Nephron progenitor cell (in vitro differentiated cells): ENCODE measurements around the gene PRIMPOL.

Source experiments
- DNase-seq: peaks from one replicate; pipeline ENCODE4 v3.0.0; 2021
- H3K27ac Mint-ChIP-seq: 2 replicates; pipeline ENCODE4 v1.8.0; 2021; ENCODE audit warnings: mild to moderate bottlenecking, moderate library complexity, mixed read lengths
- H3K27me3 Mint-ChIP-seq: 2 replicates; pipeline ENCODE4 v1.8.0; 2021; ENCODE audit warnings: mild to moderate bottlenecking, low read depth, mixed read lengths; ENCODE audit not compliant: poor library complexity
- H3K36me3 Mint-ChIP-seq: 2 replicates; pipeline ENCODE4 v1.8.0; 2021; ENCODE audit warnings: low read depth, mixed read lengths
- H3K4me1 Mint-ChIP-seq: 2 replicates; pipeline ENCODE4 v1.8.0; 2021; ENCODE audit warnings: mixed read lengths
- H3K4me3 Mint-ChIP-seq: 2 replicates; pipeline ENCODE4 v1.8.0; 2021; ENCODE audit warnings: mild to moderate bottlenecking, moderate library complexity, mixed read lengths
- H3K9me3 Mint-ChIP-seq: 2 replicates; pipeline ENCODE4 v1.8.0; 2021; ENCODE audit warnings: mild to moderate bottlenecking, moderate library complexity, mixed read lengths
- CTCF ChIP-seq: fragments of 200-600 bp; sonication (generic); IDR thresholded peaks from 2 replicates; pipeline ENCODE4 v1.5.0; 2021; ENCODE audit warnings: antibody characterized with exemption

PRIMPOL gene

GRCh38 chr4:184727430-184727829, 77.9 kb downstream of the PRIMPOL start:
- no peaks in the 10 kb centered on the region for H3K9me3 Mint-ChIP-seq

GRCh38 chr4:184728858-184729257, 79.3 kb downstream of the PRIMPOL start:
- Mint-ChIP-seq H3K27ac (no peak overlapping the region), H3K4me1 (peaks cover 31% of the 10 kb centered on the region), H3K4me3 (no peak overlapping the region), H3K36me3 (peaks cover 62% of the 10 kb centered on the region), H3K9me3 (no peaks in the 10 kb centered on the region), H3K27me3 (no peaks in the 10 kb centered on the region)
- DNase-seq, result no peak
- TF ChIP-seq CTCF, result no peak

More at GRCh38 chr4:184727430-184727829, 77.9 kb downstream of the PRIMPOL start:
- Mint-ChIP-seq H3K27me3 (no peaks in the 10 kb centered on the region), H3K36me3 (peaks cover 75% of the 10 kb centered on the region), H3K27ac (no peak overlapping the region), H3K4me3 (no peak overlapping the region), H3K4me1 (peaks cover 22% of the 10 kb centered on the region)
- DNase-seq, result no peak
- TF ChIP-seq CTCF, result no peak

- Mint-ChIP-seq H3K27ac (no peak overlapping the region), H3K27me3 (peaks cover 4% of the 10 kb centered on the region), H3K4me1 (peaks cover 38% of the 10 kb centered on the region), H3K36me3 (peaks cover 54% of the 10 kb centered on the region), H3K9me3 (no peaks in the 10 kb centered on the region), H3K4me3 (no peak overlapping the region)
- DNase-seq, result no peak
- TF ChIP-seq CTCF, result no peak
Measured at GRCh38 chr4:184729946-184730345, 80.4 kb downstream of the PRIMPOL start.

- Mint-ChIP-seq H3K27ac (no peak overlapping the region), H3K4me1 (peaks cover 42% of the 10 kb centered on the region), H3K36me3 (peaks cover 43% of the 10 kb centered on the region), H3K9me3 (no peaks in the 10 kb centered on the region), H3K27me3 (peaks cover 4% of the 10 kb centered on the region), H3K4me3 (peak overlapping the region; percentile 94)
- no peak for TF ChIP-seq CTCF
- DNase-seq, result no peak
Measured at GRCh38 chr4:184731056-184731455, 81.5 kb downstream of the PRIMPOL start.

GRCh38 chr4:184732126-184732525, 82.6 kb downstream of the PRIMPOL start:
- Mint-ChIP-seq H3K4me3 (peak overlapping the region; percentile 94), H3K27me3 (peaks cover 4% of the 10 kb centered on the region), H3K36me3 (peaks cover 33% of the 10 kb centered on the region), H3K4me1 (peaks cover 43% of the 10 kb centered on the region), H3K27ac (no peak overlapping the region), H3K9me3 (no peaks in the 10 kb centered on the region)
- DNase-seq, result no peak
- no peak for TF ChIP-seq CTCF

- no peaks in the 10 kb centered on the region for H3K9me3 Mint-ChIP-seq
- peaks cover 4% of the 10 kb centered on the region for H3K27me3 Mint-ChIP-seq
Measured at GRCh38 chr4:184733654-184734524, 84.4 kb downstream of the PRIMPOL start, which contains the start of gene CENPU. Gene CENPU, minus strand, starts transcription at chr4:184734096. Its CDS starts 34 bp downstream, at chr4:184734062.

More at GRCh38 chr4:184733654-184734524, 84.4 kb downstream of the PRIMPOL start, which contains the start of gene CENPU:
- Mint-ChIP-seq H3K4me1 (peaks cover 43% of the 10 kb centered on the region), H3K36me3 (peaks cover 16% of the 10 kb centered on the region), H3K4me3 (peak within 1 kb of the TSS; percentile 94), H3K27ac (peak within 1 kb of the TSS; percentile 86)
- DNase-seq, result peak; percentile 96
- no peak for TF ChIP-seq CTCF
